Upper lobe of right lung (tissue), 1 donor: ENCODE data around the gene KIF16B. TPM values are rescaled to one million over a fixed set of nuclear protein-coding genes. Genes with fewer than 3 reads are reported as not detected.

Experiments used
- ATAC-seq: fragments of 200-7000 bp; cut with Tn5 transposase; one replicate; pipeline ENCODE4 v1.9.1; 2020; ENCODE audit warnings: mild to moderate bottlenecking, moderate library complexity
- DNase-seq: peaks from one replicate; pipeline ENCODE4 v3.0.0-alpha.2; 2020
- H3K27ac ChIP-seq: fragments of 200-600 bp; one replicate; pipeline ENCODE4 v1.8.0; 2022
- H3K27me3 ChIP-seq: fragments of 200-600 bp; one replicate; pipeline ENCODE4 v1.8.0; 2022; ENCODE audit warnings: mild to moderate bottlenecking
- H3K36me3 ChIP-seq: fragments of 200-600 bp; one replicate; pipeline ENCODE4 v1.8.0; 2022
- H3K4me1 ChIP-seq: fragments of 200-600 bp; one replicate; pipeline ENCODE4 v1.8.0; 2022
- H3K4me3 ChIP-seq: fragments of 200-600 bp; one replicate; pipeline ENCODE4 v1.8.0; 2022; ENCODE audit warnings: mild to moderate bottlenecking
- H3K9me3 ChIP-seq: fragments of 200-600 bp; one replicate; pipeline ENCODE4 v1.8.0; 2022
- CTCF ChIP-seq: fragments of 200-600 bp; IDR thresholded peaks from one replicate; pipeline ENCODE4 v1.8.0; 2022; ENCODE audit warnings: antibody characterized with exemption
- intact Hi-C: fragments of 100-400 bp; cut with DNase I; formaldehyde crosslinking; loops from one replicate; pipeline ENCODE4 v1.11.0; 2022
- total RNA-seq: library from RNA; stranded (reverse); fragmentation: NEBNext Ultra II Directional; extraction: Animal tissue kit (Norgen Biotek cat#: 25700); gene quantifications from one replicate; pipeline ENCODE4 v1.2.1, GENCODE V29; 2021
- donor health status: DM: no; HTN: yes; CAD: no; lungs with severe emphysema.

The KIF16B gene
- total RNA-seq, 1 donor from 2014 or later, result 21.6 TPM

DNA sequence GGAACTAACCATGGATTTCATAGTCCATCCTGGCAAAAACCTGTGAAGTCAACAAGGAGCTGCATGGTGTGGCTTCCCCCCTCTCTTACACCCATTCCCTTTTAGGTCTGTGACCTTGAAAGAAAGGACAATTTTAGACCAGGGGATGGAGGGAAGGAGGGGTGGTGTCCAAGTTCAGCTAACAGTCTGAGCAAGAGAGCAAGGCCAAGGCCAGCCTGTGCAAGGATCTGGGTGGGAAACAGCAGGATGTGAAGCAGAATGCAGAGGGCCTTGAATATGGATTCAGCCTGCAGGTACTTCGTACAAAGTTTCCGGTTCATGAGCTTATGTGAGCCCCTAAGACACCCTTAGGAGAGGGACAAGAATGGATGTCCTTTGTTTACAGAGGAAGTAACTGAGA is 293.0 kb downstream of the KIF16B start:
- intact Hi-C loops, result no loop called here
- DNase-seq, result no peak
- Histone ChIP-seq H3K9me3 (no peaks in the 10 kb centered on the region), H3K27me3 (no peaks in the 10 kb centered on the region), H3K27ac (no peak overlapping the region), H3K36me3 (no peaks in the 10 kb centered on the region), H3K4me1 (no peaks in the 10 kb centered on the region), H3K4me3 (no peak overlapping the region)
- no peak for ATAC-seq
- TF ChIP-seq CTCF, result no peak

DNA sequence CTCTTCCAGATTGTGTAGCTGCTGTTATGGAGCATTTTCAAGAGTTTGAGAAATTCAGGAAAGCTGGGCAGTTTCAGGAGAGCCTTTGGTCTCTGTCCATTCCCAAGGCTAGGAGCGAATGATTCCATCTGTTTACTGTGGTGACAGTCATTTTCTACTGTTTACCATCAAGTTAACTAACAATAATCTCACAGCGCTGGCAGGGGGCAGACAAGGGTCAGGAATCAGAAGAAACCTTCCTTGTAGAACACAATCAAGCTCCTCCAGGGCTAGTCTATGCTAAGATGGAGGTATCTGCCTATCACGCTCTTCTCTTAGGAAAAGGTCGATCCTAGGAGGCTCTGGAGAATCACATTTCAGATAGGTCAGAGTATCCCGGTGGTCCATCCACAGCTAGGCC is 293.9 kb downstream of the KIF16B start:
- H3K4me3 ChIP-seq, result no peak overlapping the region
- TF ChIP-seq CTCF, result no peak
- intact Hi-C loops, result no loop called here
- H3K36me3 ChIP-seq, result no peaks in the 10 kb centered on the region
- H3K4me1 ChIP-seq, result no peaks in the 10 kb centered on the region
- H3K27ac ChIP-seq, result no peak overlapping the region
- ATAC-seq (no peak), DNase-seq (no peak)
- no peaks in the 10 kb centered on the region for H3K9me3 ChIP-seq
- H3K27me3 ChIP-seq, result no peaks in the 10 kb centered on the region

- TF ChIP-seq CTCF, result no peak
- ATAC-seq, result no peak
- Histone ChIP-seq H3K27ac (no peak overlapping the region), H3K36me3 (peaks cover 6% of the 10 kb centered on the region), H3K4me1 (no peaks in the 10 kb centered on the region), H3K4me3 (no peak overlapping the region), H3K9me3 (no peaks in the 10 kb centered on the region), H3K27me3 (no peaks in the 10 kb centered on the region)
- DNase-seq, result no peak
- intact Hi-C loops, result no loop called here
Observed at GRCh38 chr20:16273812-16274555, 299.3 kb downstream of the KIF16B start.

- Histone ChIP-seq H3K27ac (no peak overlapping the region), H3K4me1 (no peaks in the 10 kb centered on the region), H3K27me3 (no peaks in the 10 kb centered on the region), H3K36me3 (peaks cover 6% of the 10 kb centered on the region), H3K9me3 (no peaks in the 10 kb centered on the region), H3K4me3 (no peak overlapping the region)
- no peak for ATAC-seq
- intact Hi-C loops, result no loop called here
- no peak for TF ChIP-seq CTCF
- DNase-seq, result no peak
Observed at GRCh38 chr20:16272780-16273360, 300.4 kb downstream of the KIF16B start.

DNA sequence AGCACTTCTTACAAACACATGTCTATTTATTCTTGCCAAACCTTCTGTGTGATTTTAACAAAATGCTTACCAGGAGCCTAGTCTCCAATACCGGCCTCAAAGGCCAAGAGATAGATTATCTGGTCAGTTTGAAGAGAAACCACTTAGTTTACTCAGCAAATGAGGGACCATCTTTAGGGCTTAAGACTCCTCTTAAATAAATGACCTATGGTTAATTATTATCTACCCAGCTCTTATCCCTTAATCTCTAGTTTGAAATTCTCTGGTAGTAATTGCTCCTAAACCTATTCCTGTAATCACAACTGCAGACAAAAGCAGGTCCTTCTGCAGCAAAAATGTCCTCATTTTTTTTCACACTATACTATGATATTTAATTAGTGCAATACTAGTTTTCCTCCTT is 301.8 kb downstream of the KIF16B start:
- Histone ChIP-seq H3K27ac (no peak overlapping the region), H3K4me1 (no peaks in the 10 kb centered on the region), H3K36me3 (peaks cover 6% of the 10 kb centered on the region), H3K4me3 (no peak overlapping the region), H3K27me3 (no peaks in the 10 kb centered on the region), H3K9me3 (no peaks in the 10 kb centered on the region)
- no peak for DNase-seq
- TF ChIP-seq CTCF, result no peak
- ATAC-seq, result no peak
- intact Hi-C loops, result no loop called here
